HepG2 (cell line): ENCODE measurements around the gene CALD1. TPM values are rescaled to one million over a fixed set of nuclear protein-coding genes. Genes with fewer than 3 reads are reported as not detected.

ENCODE experiments used
- ATAC-seq: fragments of 200-7000 bp; cut with Tn5 transposase; 3 replicates; pipeline ENCODE4 v1.9.1; 2020; ENCODE audit warnings: mild to moderate bottlenecking, moderate library complexity
- BruUV-seq: library from RNA; stranded (reverse); fragments of 400-500 nt; replicated peaks from 2 replicates; lab custom pipeline; 2021; lab: Mats Ljungman, UMichigan
- CTCF ChIA-PET: fragments of 300-600 bp; formaldehyde crosslinking; extraction: SDS; loops from one replicate; lab custom pipeline; 2021; ENCODE audit warnings: low total read pairs, inconsistent platforms, low intra/inter-chr PET ratio; lab: Yijun Ruan, JAX
- POLR2A ChIA-PET: fragments of 350-600 bp; sonication (Branson Sonifier 250); formaldehyde crosslinking; loops from one replicate; lab custom pipeline; 2020; ENCODE audit warnings: antibody characterized with exemption, inconsistent platforms; lab: Yijun Ruan, JAX
- DNase-seq: peaks from one replicate; pipeline ENCODE4 v3.0.0-alpha.2; 2015; ENCODE audit warnings: low spot score
- FAIRE-seq: peaks from 3 replicates; lab custom pipeline; 2011; peaks lifted over from hg19 to GRCh38; lab: Jason Lieb, UNC
- H2AFZ ChIP-seq: one replicate; pipeline ENCODE4 v1.6.1; 2011; ENCODE audit warnings: low read length, inconsistent platforms
- H3K27ac ChIP-seq: fragments of 300-600 bp; 3 replicates; pipeline ENCODE4 v1.8.0; 2011; ENCODE audit warnings: mixed run types, mild to moderate bottlenecking, mixed read lengths, low read length, inconsistent platforms; ENCODE audit not compliant: insufficient read depth; ENCODE audit errors: extremely low read length
- H3K27me3 ChIP-seq, 2 experiments: fragments of 200-600 bp in 1 of 2; 2 replicates in 1 of 2; 3 replicates in 1 of 2; pipeline versions ENCODE4 v1.6.0 to v1.8.0; 2011; ENCODE audit warnings: low read length in 2 of 2, mild to moderate bottlenecking in 2 of 2, moderate library complexity in 2 of 2, inconsistent platforms in 1 of 2; ENCODE audit not compliant: insufficient read depth in 2 of 2, control insufficient read depth in 1 of 2
- H3K36me3 ChIP-seq, 2 experiments: fragments of 200-600 bp in 1 of 2; replicated peaks in 1 of 2; 2 replicates in 1 of 2; 3 replicates in 1 of 2; pipeline versions ENCODE4 v1.5.1 to v1.8.0; 2011; ENCODE audit warnings: low read length in 2 of 2, inconsistent platforms in 1 of 2; ENCODE audit not compliant: insufficient read depth in 2 of 2, control insufficient read depth in 1 of 2
- H3K4me1 ChIP-seq: 2 replicates; pipeline ENCODE4 v1.5.1; 2012; ENCODE audit warnings: low read length, inconsistent platforms; ENCODE audit not compliant: insufficient read depth
- H3K4me2 ChIP-seq: 2 replicates; pipeline ENCODE4 v1.6.0; 2011; ENCODE audit warnings: low read depth, low read length, inconsistent platforms
- H3K4me3 ChIP-seq, 3 experiments: fragments of 200-600 bp in 1 of 3; sonication (generic), shearing (Covaris generic) in 1 of 3; replicated peaks in 1 of 3; 2 replicates each; pipeline ENCODE4 v1.5.1; 2011 to 2016; ENCODE audit warnings: low read length in 3 of 3, inconsistent platforms in 2 of 3, low read depth in 2 of 3, mild to moderate bottlenecking in 2 of 3, control low read depth in 1 of 3, mixed read lengths in 1 of 3; ENCODE audit not compliant: insufficient read depth in 1 of 3
- H3K79me2 ChIP-seq: one replicate; pipeline ENCODE4 v1.6.1; 2011; ENCODE audit warnings: low read length, inconsistent platforms; ENCODE audit not compliant: insufficient read depth
- H3K9ac ChIP-seq: 2 replicates; pipeline ENCODE4 v1.6.0; 2011; ENCODE audit warnings: mild to moderate bottlenecking, low read depth, low read length, inconsistent platforms; ENCODE audit not compliant: insufficient read depth
- H3K9me3 ChIP-seq: 2 replicates; pipeline ENCODE4 v1.5.1; 2012; ENCODE audit warnings: mild to moderate bottlenecking, low read length
- H4K20me1 ChIP-seq: 2 replicates; pipeline ENCODE4 v1.6.0; 2011; ENCODE audit warnings: inconsistent platforms, mild to moderate bottlenecking, low read length, moderate library complexity; ENCODE audit not compliant: insufficient read depth
- CEBPB ChIP-seq: IDR thresholded peaks from 2 replicates; pipeline ENCODE4 v1.6.1; 2011; ENCODE audit warnings: low read depth, low read length, improper control_type of control experiment, borderline replicate concordance
- HBP1 ChIP-seq: IDR thresholded peaks from 2 replicates; pipeline ENCODE4 v1.6.1; 2016; ENCODE audit warnings: low read depth, control low read depth
- MED8 ChIP-seq: sonication (generic); formaldehyde crosslinking; IDR thresholded peaks from 2 replicates; pipeline ENCODE4 v1.8.1; 2023; ENCODE audit warnings: mild to moderate bottlenecking, missing genetic modification reagents; ENCODE audit not compliant: insufficient replicate concordance
- MIER2 ChIP-seq: IDR thresholded peaks from 2 replicates; pipeline ENCODE4 v1.6.1; 2016; ENCODE audit warnings: missing biosample characterization, missing genetic modification reagents
- NFYC ChIP-seq: IDR thresholded peaks from 2 replicates; pipeline ENCODE4 v1.6.1; 2016; ENCODE audit warnings: missing genetic modification reagents, missing compliant biosample characterization
- PCBP1 ChIP-seq: fragments of 200-400 bp; formaldehyde crosslinking; IDR thresholded peaks from 2 replicates; pipeline ENCODE4 v1.6.1; 2017; ENCODE audit warnings: mild to moderate bottlenecking, low read depth, low read length, borderline replicate concordance
- SNRNP70 ChIP-seq: fragments of 200-400 bp; formaldehyde crosslinking; IDR thresholded peaks from 2 replicates; pipeline ENCODE4 v1.6.1; 2017; ENCODE audit warnings: mild to moderate bottlenecking, low read depth, low read length, moderate library complexity
- THAP11 ChIP-seq: IDR thresholded peaks from 2 replicates; pipeline ENCODE4 v1.6.1; 2016; ENCODE audit warnings: missing biosample characterization, missing genetic modification reagents
- ZNF160 ChIP-seq: sonication (generic); formaldehyde crosslinking; IDR thresholded peaks from 2 replicates; pipeline ENCODE4 v1.8.0; 2022; ENCODE audit warnings: mild to moderate bottlenecking, inconsistent platforms, missing genetic modification reagents
- ZNF530 ChIP-seq: sonication (generic); formaldehyde crosslinking; IDR thresholded peaks from 2 replicates; pipeline ENCODE4 v1.5.0; 2020; ENCODE audit warnings: low read depth, mild to moderate bottlenecking, missing genetic modification reagents
- ZNF574 ChIP-seq: sonication (generic); formaldehyde crosslinking; IDR thresholded peaks from 2 replicates; pipeline ENCODE4 v1.4.0; 2020; ENCODE audit warnings: missing genetic modification reagents
- ZNF788 ChIP-seq: sonication (generic); formaldehyde crosslinking; IDR thresholded peaks from 2 replicates; pipeline ENCODE4 v1.5.0; 2020; ENCODE audit warnings: mild to moderate bottlenecking, missing genetic modification reagents, borderline replicate concordance
- ZNF878 ChIP-seq: sonication (generic); formaldehyde crosslinking; IDR thresholded peaks from 2 replicates; pipeline ENCODE4 v1.8.1; 2023; ENCODE audit warnings: mild to moderate bottlenecking, missing genetic modification reagents, moderate library complexity
- WGBS: methylation state at CpG from one replicate; pipeline ENCODE4 v1.1.6; 2017; ENCODE audit warnings: low lambda C conversion rate; 5-methylcytosine and 5-hydroxymethylcytosine counted together
- in situ Hi-C: cut with HindIII; loops from 2 replicates; pipeline ENCODE4 v1.10.0; 2017; ENCODE audit warnings: low pct_unique_long_range_greater_than_20kb; ENCODE audit not compliant: extremely low pct_ligation_motif_present
- intact Hi-C: fragments of 100-400 bp; cut with micrococcal nuclease; formaldehyde crosslinking; loops from one replicate; pipeline ENCODE4 v1.10.0; 2022; ENCODE audit not compliant: unreplicated experiment
- polyA plus RNA-seq, 8 experiments: library from polyadenylated mRNA; depleted of rRNA in 3 of 8; stranded (reverse) in 7 of 8; unstranded in 1 of 8; fragments of >200 nt; fragmentation: Illumina TruSeq in 4 of 8; extraction: Trizol in 4 of 8; gene quantifications; 2 replicates each; pipeline versions ENCODE4 v1.2.1 to v1.2.3, GENCODE V29; 2011 to 2016; ENCODE audit warnings: low read depth in 4 of 8, missing spikeins in 1 of 8, mixed read lengths in 1 of 8; ENCODE audit not compliant: insufficient read depth in 1 of 8
- total RNA-seq, 5 experiments: library from RNA; depleted of rRNA; stranded (reverse); fragments of >200 nt; fragmentation: Illumina TruSeq; extraction: Trizol; gene quantifications; 2 replicates each; pipeline ENCODE4 v1.2.3, GENCODE V29; 2016; ENCODE audit warnings: low read depth in 1 of 5
- TF ChIP-seq, protein P1 (sequence below): sonication (generic); formaldehyde crosslinking; conservative IDR thresholded peaks from 2 replicates; pipeline ENCODE4 v1.4.0; 2020; ENCODE audit warnings: missing genetic modification reagents
- TF ChIP-seq, protein P2 (sequence below): sonication (generic); formaldehyde crosslinking; conservative IDR thresholded peaks from 2 replicates; pipeline ENCODE4 v1.4.0; 2020; ENCODE audit warnings: missing genetic modification reagents
- TF ChIP-seq, protein P3 (sequence below): sonication (generic); formaldehyde crosslinking; IDR thresholded peaks from 2 replicates; pipeline ENCODE4 v1.4.0; 2020; ENCODE audit warnings: missing genetic modification reagents

The CALD1 gene
- total and polyA plus RNA-seq, 2 of the 13 experiments (the other 11 are each of a cell fraction or from before 2014, with no cell fraction given): 53.0 to 112 TPM

GRCh38 chr7:134747326-134747725, 32.1 kb upstream of the CALD1 start:
- no TSS peak for BruUV-seq
- intact Hi-C loops: loop anchor here (10.0 kb wide), 1 partner anchor 53 kb away; no protein-coding TSS in a partner anchor
- CTCF ChIA-PET: no interaction called here

More at GRCh38 chr7:134747326-134747725, 32.1 kb upstream of the CALD1 start:
- no peak for ATAC-seq
- Histone ChIP-seq H3K4me1 (no peaks in the 10 kb centered on the region), H3K4me3 (no peak overlapping the region), H3K27me3 (no peaks in the 10 kb centered on the region), H3K4me2 (no peak overlapping the region), H3K9me3 (no peaks in the 10 kb centered on the region), H4K20me1 (no peaks in the 10 kb centered on the region), H3K36me3 (no peaks in the 10 kb centered on the region), H3K27ac (no peak overlapping the region), H2AFZ (no peak overlapping the region), H3K79me2 (no peaks in the 10 kb centered on the region), H3K9ac (no peak overlapping the region)
- 4% methylated on average over 4 of the region's 5 CpGs for WGBS
- FAIRE-seq: no peak
- POLR2A ChIA-PET: no interaction called here
- TF ChIP-seq, protein P1, sequence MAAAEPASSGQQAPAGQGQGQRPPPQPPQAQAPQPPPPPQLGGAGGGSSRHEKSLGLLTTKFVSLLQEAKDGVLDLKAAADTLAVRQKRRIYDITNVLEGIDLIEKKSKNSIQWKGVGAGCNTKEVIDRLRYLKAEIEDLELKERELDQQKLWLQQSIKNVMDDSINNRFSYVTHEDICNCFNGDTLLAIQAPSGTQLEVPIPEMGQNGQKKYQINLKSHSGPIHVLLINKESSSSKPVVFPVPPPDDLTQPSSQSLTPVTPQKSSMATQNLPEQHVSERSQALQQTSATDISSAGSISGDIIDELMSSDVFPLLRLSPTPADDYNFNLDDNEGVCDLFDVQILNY: no peak
- TF ChIP-seq ZNF160 (CRISPR knock-in tag): no peak
- TF ChIP-seq MED8 (CRISPR knock-in tag): no peak
- TF ChIP-seq, protein P2, sequence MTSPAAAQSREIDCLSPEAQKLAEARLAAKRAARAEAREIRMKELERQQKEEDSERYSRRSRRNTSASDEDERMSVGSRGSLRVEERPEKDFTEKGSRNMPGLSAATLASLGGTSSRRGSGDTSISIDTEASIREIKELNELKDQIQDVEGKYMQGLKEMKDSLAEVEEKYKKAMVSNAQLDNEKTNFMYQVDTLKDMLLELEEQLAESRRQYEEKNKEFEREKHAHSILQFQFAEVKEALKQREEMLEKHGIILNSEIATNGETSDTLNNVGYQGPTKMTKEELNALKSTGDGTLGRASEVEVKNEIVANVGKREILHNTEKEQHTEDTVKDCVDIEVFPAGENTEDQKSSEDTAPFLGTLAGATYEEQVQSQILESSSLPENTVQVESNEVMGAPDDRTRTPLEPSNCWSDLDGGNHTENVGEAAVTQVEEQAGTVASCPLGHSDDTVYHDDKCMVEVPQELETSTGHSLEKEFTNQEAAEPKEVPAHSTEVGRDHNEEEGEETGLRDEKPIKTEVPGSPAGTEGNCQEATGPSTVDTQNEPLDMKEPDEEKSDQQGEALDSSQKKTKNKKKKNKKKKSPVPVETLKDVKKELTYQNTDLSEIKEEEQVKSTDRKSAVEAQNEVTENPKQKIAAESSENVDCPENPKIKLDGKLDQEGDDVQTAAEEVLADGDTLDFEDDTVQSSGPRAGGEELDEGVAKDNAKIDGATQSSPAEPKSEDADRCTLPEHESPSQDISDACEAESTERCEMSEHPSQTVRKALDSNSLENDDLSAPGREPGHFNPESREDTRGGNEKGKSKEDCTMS (CRISPR knock-in tag): no peak
- no peak for TF ChIP-seq ZNF878 (CRISPR knock-in tag)
- TF ChIP-seq THAP11 (CRISPR knock-in tag): no peak
- no peak for TF ChIP-seq MIER2 (CRISPR knock-in tag)
- no peak for TF ChIP-seq PCBP1
- no peak for TF ChIP-seq SNRNP70
- no peak for TF ChIP-seq ZNF530 (CRISPR knock-in tag)
- TF ChIP-seq NFYC (CRISPR knock-in tag): no peak
- no peak for TF ChIP-seq CEBPB
- TF ChIP-seq HBP1 (CRISPR knock-in tag): no peak
- TF ChIP-seq ZNF788 (CRISPR knock-in tag): no peak
- TF ChIP-seq ZNF574: no peak
- TF ChIP-seq, protein P3, sequence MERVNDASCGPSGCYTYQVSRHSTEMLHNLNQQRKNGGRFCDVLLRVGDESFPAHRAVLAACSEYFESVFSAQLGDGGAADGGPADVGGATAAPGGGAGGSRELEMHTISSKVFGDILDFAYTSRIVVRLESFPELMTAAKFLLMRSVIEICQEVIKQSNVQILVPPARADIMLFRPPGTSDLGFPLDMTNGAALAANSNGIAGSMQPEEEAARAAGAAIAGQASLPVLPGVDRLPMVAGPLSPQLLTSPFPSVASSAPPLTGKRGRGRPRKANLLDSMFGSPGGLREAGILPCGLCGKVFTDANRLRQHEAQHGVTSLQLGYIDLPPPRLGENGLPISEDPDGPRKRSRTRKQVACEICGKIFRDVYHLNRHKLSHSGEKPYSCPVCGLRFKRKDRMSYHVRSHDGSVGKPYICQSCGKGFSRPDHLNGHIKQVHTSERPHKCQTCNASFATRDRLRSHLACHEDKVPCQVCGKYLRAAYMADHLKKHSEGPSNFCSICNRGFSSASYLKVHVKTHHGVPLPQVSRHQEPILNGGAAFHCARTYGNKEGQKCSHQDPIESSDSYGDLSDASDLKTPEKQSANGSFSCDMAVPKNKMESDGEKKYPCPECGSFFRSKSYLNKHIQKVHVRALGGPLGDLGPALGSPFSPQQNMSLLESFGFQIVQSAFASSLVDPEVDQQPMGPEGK (CRISPR knock-in tag): no peak
- TF ChIP-seq, all 625 proteins: peak for 0
- in situ Hi-C loops: no loop called here
- no peak for DNase-seq
